Tibial nerve (tissue), 4 donors: Measurements from ENCODE around the gene CREB3L1. TPM values are rescaled to one million over a fixed set of nuclear protein-coding genes. Genes with fewer than 3 reads are reported as not detected.

ENCODE experiments used
- DNase-seq, 2 donors: peaks; one replicate each; pipeline ENCODE4 v3.0.0-alpha.2; 2019; ENCODE audit warnings: low spot score in 2 of 2
- H3K27ac ChIP-seq, 4 donors: fragments of 200-600 bp; sonication (generic) in 3 of 4; one replicate each; pipeline ENCODE4 v1.5.1; 2017 to 2019; ENCODE audit warnings: mild to moderate bottlenecking in 1 of 4
- H3K27me3 ChIP-seq, 2 donors: fragments of 200-600 bp; sonication (generic) in 1 of 2; one replicate each; pipeline versions ENCODE4 v1.5.1 to v1.6.0; 2017 to 2019
- H3K36me3 ChIP-seq, 3 donors: fragments of 200-600 bp; sonication (generic); one replicate each; pipeline ENCODE4 v1.5.1; 2018 to 2019
- H3K4me1 ChIP-seq, 4 donors: fragments of 200-600 bp; sonication (generic) in 3 of 4; one replicate each; pipeline ENCODE4 v1.5.1; 2017 to 2019
- H3K4me3 ChIP-seq, 4 donors: fragments of 200-600 bp; sonication (generic) in 3 of 4; one replicate each; pipeline ENCODE4 v1.5.1; 2017 to 2019; ENCODE audit warnings: mild to moderate bottlenecking in 1 of 4, moderate library complexity in 1 of 4
- H3K9me3 ChIP-seq, 4 donors: fragments of 200-600 bp; sonication (generic) in 3 of 4; one replicate each; pipeline ENCODE4 v1.5.1; 2017 to 2019
- CTCF ChIP-seq, 5 experiments: fragments of 200-600 bp in 3 of 5; fragments of 450-650 bp in 2 of 5; sonication (generic) in 3 of 5; IDR thresholded peaks; one replicate each; pipeline ENCODE4 v1.5.1; 2016 to 2019; ENCODE audit warnings: antibody characterized with exemption in 5 of 5, mild to moderate bottlenecking in 3 of 5, moderate library complexity in 2 of 5
- EP300 ChIP-seq, 2 donors: sonication (generic); formaldehyde crosslinking; IDR thresholded peaks; one replicate each; pipeline ENCODE4 v1.6.1; 2017; ENCODE audit warnings: antibody characterized with exemption in 2 of 2, mild to moderate bottlenecking in 1 of 2
- POLR2A ChIP-seq, 2 donors: fragments of 450-650 bp; IDR thresholded peaks; one replicate each; pipeline ENCODE4 v1.6.1; 2017; ENCODE audit warnings: antibody characterized with exemption in 2 of 2, mild to moderate bottlenecking in 2 of 2, moderate library complexity in 2 of 2
- WGBS, 2 donors: methylation state at CpG; one replicate each; pipeline ENCODE4 v1.1.5; 2018; 5-methylcytosine and 5-hydroxymethylcytosine counted together
- total RNA-seq, 4 donors: library from RNA; depleted of rRNA; stranded (reverse); fragments of >200 nt; gene quantifications; one replicate each; pipeline ENCODE4 v1.1.0, GENCODE V29; 2016

The CREB3L1 gene
- total RNA-seq, 4 donors from 2014 or later = 2.0 to 6.9 (median 3.4) TPM

- no peak for TF ChIP-seq POLR2A (IDR thresholded peaks at IDR 0.05)
- TF ChIP-seq CTCF (IDR thresholded peaks at IDR 0.05) = no peak
- TF ChIP-seq EP300 (IDR thresholded peaks at IDR 0.05) = no peak
- Histone ChIP-seq H3K9me3 (peaks cover 0 to 6% (median 0%) of the 10 kb centered on the region in 4 donors), H3K4me3 (no peak overlapping the region), H3K36me3 (no peaks in the 10 kb centered on the region), H3K27me3 (peaks cover 0 to 28% of the 10 kb centered on the region in 2 donors), H3K27ac (no peak overlapping the region), H3K4me1 (peaks cover 0 to 48% (median 26%) of the 10 kb centered on the region in 4 donors)
- 75 to 90% methylated on average over 2 of the region's 2 CpGs for WGBS, 2 donors
- no peak for DNase-seq
These were observed 37.1 kb upstream of the CREB3L1 start for GRCh38 chr11:46240371-46240770.

GRCh38 chr11:46240861-46241260 is 36.6 kb upstream of the CREB3L1 start:
- Histone ChIP-seq H3K4me3 (no peak overlapping the region), H3K36me3 (no peaks in the 10 kb centered on the region), H3K9me3 (peaks cover 0 to 4% (median 0%) of the 10 kb centered on the region in 4 donors), H3K27me3 (peaks cover 0 to 23% of the 10 kb centered on the region in 2 donors), H3K4me1 (peaks cover 0 to 48% (median 26%) of the 10 kb centered on the region in 4 donors), H3K27ac (no peak overlapping the region)
- 90 to 92% methylated on average over 7 of the region's 7 CpGs for WGBS, 2 donors
- TF ChIP-seq EP300 (IDR thresholded peaks at IDR 0.05) (no peak), CTCF (IDR thresholded peaks at IDR 0.05) (no peak), POLR2A (IDR thresholded peaks at IDR 0.05) (no peak)
- DNase-seq = no peak

DNA sequence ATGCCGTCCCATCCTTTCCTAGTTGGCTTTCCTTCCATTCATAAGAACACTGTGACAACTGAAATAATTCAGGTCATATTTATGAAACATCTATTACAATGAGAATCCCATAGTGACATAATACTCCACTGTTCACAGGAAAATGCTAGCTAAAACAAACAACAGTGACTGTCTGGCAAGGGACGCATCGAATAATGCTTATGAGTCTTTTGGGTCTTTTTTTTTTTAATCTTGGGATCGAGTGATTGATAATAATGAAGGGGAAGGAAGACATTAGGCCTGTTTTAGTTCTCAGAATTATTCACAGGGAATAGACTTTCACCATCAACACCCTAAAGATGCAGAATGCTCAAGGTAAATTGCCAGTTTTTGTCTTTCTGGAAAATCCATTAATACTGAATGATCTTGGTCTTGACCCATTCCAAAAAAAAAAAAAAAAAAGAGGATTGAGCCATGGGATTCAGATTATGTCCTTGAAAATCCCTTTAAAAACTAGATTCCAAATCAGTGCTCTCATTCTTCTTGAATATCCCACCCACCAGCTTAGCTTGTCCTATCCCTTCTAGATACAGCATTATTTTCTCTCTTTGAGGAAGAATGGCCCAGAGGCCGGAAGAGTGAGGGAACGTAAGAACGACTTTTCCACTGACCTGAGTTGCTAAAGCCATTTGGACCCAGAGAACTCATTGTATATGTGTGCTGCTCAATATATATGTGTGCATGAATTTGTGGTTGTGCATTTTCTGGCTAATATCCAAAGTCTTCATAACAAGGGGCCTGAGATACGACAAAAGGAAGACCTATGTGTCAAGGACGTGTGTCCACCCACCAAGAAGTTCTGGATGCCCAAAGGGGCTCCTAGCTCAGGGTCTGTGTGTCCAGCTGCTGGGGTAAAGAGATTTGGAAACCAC is 35.2 kb upstream of the CREB3L1 start:
- Histone ChIP-seq H3K4me3 (peak overlapping the region in 2 of 4 donors; percentile 54 to 56), H3K27ac (peak overlapping the region in 2 of 4 donors; percentile 81 to 83)

GRCh38 chr11:46242952-46243795 is 34.3 kb upstream of the CREB3L1 start:
- no peaks in the 10 kb centered on the region for H3K36me3 ChIP-seq
- TF ChIP-seq POLR2A (IDR thresholded peaks at IDR 0.05) (peak; percentile 53 to 70), EP300 (IDR thresholded peaks at IDR 0.05) (peak; percentile 73 to 77), CTCF (IDR thresholded peaks at IDR 0.05) (peak in 1 of 5 experiments; percentile 35)
- peak overlapping the region; percentile 35 to 56 (median 52) for H3K4me3 ChIP-seq
- peaks cover 0 to 6% of the 10 kb centered on the region in 2 donors for H3K27me3 ChIP-seq
- H3K9me3 ChIP-seq = no peaks in the 10 kb centered on the region
- 1% methylated on average over 28 to 45 of the region's 46 CpGs for WGBS, 2 donors
- peak overlapping the region; percentile 59 to 83 (median 72) for H3K27ac ChIP-seq
- DNase-seq = peak; percentile 90 to 91
- peaks cover 0 to 31% (median 20%) of the 10 kb centered on the region in 4 donors for H3K4me1 ChIP-seq

More for the DNA sequence above, 35.2 kb upstream of the CREB3L1 start:
- WGBS, 2 donors = 72% methylated on average over 9 of the region's 9 CpGs
- peaks cover 0 to 40% (median 24%) of the 10 kb centered on the region in 4 donors for H3K4me1 ChIP-seq
- no peaks in the 10 kb centered on the region for H3K9me3 ChIP-seq
- H3K36me3 ChIP-seq = no peaks in the 10 kb centered on the region
- peaks cover 0 to 11% of the 10 kb centered on the region in 2 donors for H3K27me3 ChIP-seq
- DNase-seq = no peak
- no peak for TF ChIP-seq EP300 (IDR thresholded peaks at IDR 0.05)
- TF ChIP-seq CTCF (IDR thresholded peaks at IDR 0.05) = no peak
